D721Med (cell line): ENCODE data around the gene NSDHL.

Experiments used
- DNase-seq: peaks from one replicate; pipeline ENCODE4 v3.0.0; 2011; ENCODE audit warnings: low spot score; ENCODE audit not compliant: insufficient read length
- FAIRE-seq: peaks from 2 replicates; lab custom pipeline; 2011; peaks lifted over from hg19 to GRCh38; lab: Jason Lieb, UNC
- TF ChIP-seq, protein P1 (sequence below): IDR thresholded peaks from 2 replicates; pipeline ENCODE4 v1.5.1; 2012; ENCODE audit warnings: mild to moderate bottlenecking, control low read depth; ENCODE audit not compliant: insufficient read depth; ENCODE audit errors: missing control alignments

NSDHL gene

DNA sequence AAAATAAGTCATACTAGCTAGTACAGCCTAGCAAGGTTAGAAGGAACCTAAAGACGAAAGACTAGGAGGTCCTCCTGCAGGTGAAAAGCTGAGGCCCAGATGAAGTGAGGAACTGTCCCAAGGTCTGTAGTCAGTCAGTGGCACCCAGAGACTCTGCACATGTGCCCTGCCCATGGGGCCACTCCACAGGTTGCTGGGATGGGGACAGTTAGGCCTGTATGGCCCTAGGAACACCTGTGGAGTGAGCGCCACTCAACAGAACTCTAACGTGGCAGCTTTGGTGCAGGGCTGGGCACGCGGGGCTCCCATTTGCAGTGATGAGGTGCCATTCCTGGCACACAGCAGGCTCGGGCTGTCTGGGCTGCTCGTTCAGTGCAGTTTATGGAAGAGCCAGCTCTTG lies 81.8 kb downstream of the NSDHL start:
- FAIRE-seq (no peak), DNase-seq (no peak)
- TF ChIP-seq, protein P1, sequence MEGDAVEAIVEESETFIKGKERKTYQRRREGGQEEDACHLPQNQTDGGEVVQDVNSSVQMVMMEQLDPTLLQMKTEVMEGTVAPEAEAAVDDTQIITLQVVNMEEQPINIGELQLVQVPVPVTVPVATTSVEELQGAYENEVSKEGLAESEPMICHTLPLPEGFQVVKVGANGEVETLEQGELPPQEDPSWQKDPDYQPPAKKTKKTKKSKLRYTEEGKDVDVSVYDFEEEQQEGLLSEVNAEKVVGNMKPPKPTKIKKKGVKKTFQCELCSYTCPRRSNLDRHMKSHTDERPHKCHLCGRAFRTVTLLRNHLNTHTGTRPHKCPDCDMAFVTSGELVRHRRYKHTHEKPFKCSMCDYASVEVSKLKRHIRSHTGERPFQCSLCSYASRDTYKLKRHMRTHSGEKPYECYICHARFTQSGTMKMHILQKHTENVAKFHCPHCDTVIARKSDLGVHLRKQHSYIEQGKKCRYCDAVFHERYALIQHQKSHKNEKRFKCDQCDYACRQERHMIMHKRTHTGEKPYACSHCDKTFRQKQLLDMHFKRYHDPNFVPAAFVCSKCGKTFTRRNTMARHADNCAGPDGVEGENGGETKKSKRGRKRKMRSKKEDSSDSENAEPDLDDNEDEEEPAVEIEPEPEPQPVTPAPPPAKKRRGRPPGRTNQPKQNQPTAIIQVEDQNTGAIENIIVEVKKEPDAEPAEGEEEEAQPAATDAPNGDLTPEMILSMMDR = no peak

DNA sequence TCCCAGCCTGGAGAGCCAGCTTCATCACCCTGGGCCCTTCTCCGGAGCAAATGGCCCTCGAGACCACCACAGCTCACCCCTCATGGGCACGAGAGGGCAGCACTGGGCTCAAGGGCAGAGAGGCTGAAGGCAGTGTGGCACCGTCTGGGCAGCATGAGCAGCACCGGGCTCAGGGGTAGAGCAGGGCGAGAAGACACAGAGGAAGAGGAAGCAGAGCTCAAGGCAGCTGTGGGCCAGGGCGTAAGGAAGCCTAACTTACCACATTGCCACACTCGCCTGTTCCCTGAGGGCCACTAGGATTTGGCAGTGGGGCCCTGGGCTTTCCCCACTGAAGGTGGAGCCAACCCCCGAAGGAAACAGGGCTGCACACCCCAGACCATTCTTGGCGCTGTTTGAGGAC lies 82.5 kb downstream of the NSDHL start:
- TF ChIP-seq, protein P1 = no peak
- no peak for FAIRE-seq
- DNase-seq = no peak

DNA sequence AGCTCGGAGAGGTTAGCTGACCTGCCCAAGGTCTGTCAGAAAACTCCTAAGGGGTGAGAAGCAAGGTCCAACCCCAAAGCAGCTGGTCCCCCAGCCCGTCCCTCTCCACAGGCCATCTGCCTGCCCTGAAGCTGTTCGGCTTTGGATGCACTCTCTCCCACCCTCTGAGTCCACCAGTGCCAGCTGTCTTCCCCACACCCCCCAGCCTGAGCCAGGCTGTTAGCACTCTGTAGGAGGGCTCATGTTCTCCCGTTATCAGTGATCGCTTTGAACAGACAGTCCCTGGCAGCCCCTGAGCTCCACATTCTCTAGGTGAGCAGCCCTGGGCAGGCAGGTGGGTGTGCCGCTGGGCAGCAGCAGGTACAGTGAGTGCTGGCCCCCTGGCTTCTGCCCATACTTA lies 83.0 kb downstream of the NSDHL start:
- TF ChIP-seq, protein P1 = no peak
- DNase-seq = no peak
- no peak for FAIRE-seq

DNA sequence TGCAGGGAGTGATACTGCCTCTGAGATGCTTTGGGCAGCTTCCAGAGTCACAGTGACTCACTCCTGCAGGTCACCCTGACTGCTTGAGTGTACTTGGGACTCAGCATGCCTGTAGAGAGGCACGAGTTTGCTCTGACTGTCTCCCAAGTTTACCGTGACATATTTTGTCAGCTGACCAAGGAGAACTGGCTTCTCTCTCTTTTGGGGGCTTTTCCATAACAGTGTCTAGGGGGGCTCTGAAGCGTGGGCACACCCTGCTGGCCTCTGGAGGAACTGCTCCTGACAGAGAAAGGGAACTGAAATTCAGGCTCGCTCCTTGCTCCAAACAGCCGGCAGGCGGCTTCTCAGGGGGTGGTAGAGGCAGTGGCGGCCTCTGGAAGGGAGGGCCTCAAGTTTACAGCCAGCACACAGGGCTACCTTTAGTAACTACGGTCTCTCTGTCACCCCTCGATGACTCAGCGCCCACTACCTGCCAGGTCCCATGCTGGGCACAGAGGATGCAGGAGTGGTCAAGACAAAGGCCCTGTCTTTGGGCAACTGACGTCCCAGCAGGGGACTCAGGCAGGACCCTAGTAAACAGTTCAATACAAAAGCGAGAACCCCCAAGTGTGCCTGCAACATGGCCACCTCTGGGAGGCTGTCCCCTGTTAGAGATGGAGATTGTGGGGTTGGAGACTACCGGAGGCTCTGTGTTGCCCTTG lies 84.8 kb downstream of the NSDHL start:
- TF ChIP-seq, protein P1 = peak; percentile 33
- DNase-seq = peak; percentile 57
- FAIRE-seq = no peak

DNA sequence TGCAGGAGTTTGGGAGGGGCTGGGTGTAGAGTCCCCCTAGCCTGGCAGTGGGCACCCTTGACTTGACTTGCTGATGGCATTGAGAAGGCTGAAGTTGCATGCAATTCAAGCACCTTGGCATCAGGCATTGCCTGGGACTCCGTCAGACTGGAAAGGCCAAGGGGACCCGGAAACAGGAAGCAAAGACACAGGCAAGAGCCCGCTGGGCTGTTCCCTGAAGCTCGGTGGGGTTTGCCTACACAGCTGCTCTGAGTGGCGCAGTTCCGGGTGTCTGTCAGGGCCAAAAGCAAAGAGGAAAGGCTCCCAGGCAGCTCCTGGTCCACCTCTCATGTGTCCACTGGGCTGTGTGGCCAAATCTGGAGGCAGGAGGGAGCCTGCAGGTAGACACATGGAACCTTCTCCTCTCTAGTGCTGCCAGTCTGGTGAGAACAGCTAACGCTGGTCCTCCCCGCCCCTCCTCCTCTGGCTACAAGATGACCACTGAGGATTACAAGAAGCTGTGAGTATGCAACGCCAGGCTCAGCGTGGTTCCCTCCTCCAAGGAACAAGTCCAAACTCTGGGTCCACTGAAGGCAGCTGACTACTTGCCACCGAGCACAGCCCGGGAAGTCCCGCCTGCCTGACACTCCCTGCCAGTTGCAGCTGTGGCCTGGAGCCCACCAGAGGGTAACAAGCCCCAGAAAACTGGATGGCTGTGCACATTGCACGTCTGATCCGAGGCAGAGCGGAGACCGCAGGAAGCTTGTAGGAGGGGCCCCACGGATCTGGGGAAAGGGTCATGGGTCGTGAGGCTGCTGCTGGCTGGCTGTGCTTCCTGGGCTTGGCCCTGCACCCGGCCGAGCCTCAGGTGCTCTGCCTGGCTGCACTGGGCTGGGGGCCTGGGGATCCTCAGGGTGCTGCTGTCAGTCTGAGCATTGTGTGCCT lies 87.1 kb downstream of the NSDHL start:
- no peak for FAIRE-seq
- TF ChIP-seq, protein P1 = no peak
- no peak for DNase-seq

DNA sequence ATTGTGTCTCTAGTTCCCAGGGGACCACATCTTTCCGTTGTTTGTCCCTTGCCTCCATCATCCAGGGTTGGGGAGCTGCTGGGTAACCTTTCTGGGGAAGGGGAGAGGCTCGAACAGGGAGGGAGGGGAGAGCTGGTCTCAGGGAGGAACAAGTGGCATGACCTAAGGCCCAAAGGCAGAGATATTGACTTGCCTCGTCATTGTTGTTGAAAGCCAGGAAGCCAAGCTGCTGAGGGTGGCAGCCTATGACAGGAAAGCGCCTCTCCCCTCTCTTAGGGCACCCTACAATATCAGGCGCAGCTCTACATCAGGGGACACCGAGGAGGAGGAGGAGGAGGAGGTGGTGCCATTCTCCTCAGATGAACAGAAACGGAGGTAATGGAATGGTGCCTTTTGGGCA lies 87.8 kb downstream of the NSDHL start:
- FAIRE-seq = no peak
- TF ChIP-seq, protein P1 = no peak
- DNase-seq = no peak
